WTC11 (cell line): ENCODE results near the gene APOBEC3H. TPM values are rescaled to one million over a fixed set of nuclear protein-coding genes. Genes with fewer than 3 reads are reported as not detected.

ENCODE experiments used
- AR ChIP-seq: fragments of 250-450 bp; sonication (Bioruptor Pico); IDR thresholded peaks from 2 replicates; pipeline ENCODE4 v1.9.0; 2021; ENCODE audit warnings: mild to moderate bottlenecking
- ESRRA ChIP-seq: sonication (generic); formaldehyde crosslinking; IDR thresholded peaks from 2 replicates; pipeline ENCODE4 v1.8.1; 2022; ENCODE audit warnings: mild to moderate bottlenecking, missing genetic modification reagents, borderline replicate concordance
- ZNF396 ChIP-seq: fragments of 250-450 bp; sonication (Bioruptor Pico); IDR thresholded peaks from 2 replicates; pipeline ENCODE4 v1.8.0; 2021; ENCODE audit warnings: mild to moderate bottlenecking, moderate library complexity, borderline replicate concordance
- total RNA-seq: library from RNA; stranded (reverse); gene quantifications from 3 replicates; pipeline ENCODE4 v1.2.3, GENCODE V29; 2021

APOBEC3H gene
- total RNA-seq, 1 experiment from 2014 or later = 0.42 TPM

GRCh38 chr22:39153220-39153717 is 56.2 kb downstream of the APOBEC3H start (continued):
- no peak for TF ChIP-seq ESRRA (CRISPR knock-in tag)
- TF ChIP-seq ZNF396 (CRISPR knock-in tag) = no peak
- TF ChIP-seq AR (CRISPR knock-in tag) = no peak

Other genes with a start within 250 kb of the APOBEC3H start
- gene CBX6, start 225.0 kb upstream of the APOBEC3H start, total RNA-seq = 21.5 to 27.0 TPM (median 23.8 TPM) in 3 replicates
- not detected in 3 replicates for gene APOBEC3A, start 139.6 kb upstream of the APOBEC3H start, total RNA-seq
- 4.0 to 7.5 TPM (median 6.4 TPM) in 3 replicates for gene APOBEC3B, start 114.9 kb upstream of the APOBEC3H start, total RNA-seq
- gene APOBEC3C, start 83.0 kb upstream of the APOBEC3H start, total RNA-seq = 33.4 to 40.4 TPM (median 39.4 TPM) in 3 replicates
- 5.4 to 10.6 TPM (median 7.0 TPM) in 3 replicates for gene APOBEC3D, start 76.1 kb upstream of the APOBEC3H start, total RNA-seq
- 8.7 to 13.1 TPM (median 11.0 TPM) in 3 replicates for gene APOBEC3F, start 56.4 kb upstream of the APOBEC3H start, total RNA-seq
- 1.8 to 2.2 TPM (median 2.1 TPM) in 3 replicates for gene APOBEC3G, start 20.0 kb upstream of the APOBEC3H start, total RNA-seq
- 10.6 to 11.1 TPM (median 10.6 TPM) in 3 replicates for gene CBX7, start 55.4 kb downstream of the APOBEC3H start, total RNA-seq
- 6.8 to 9.2 TPM (median 7.7 TPM) in 3 replicates for gene PDGFB, start 147.7 kb downstream of the APOBEC3H start, total RNA-seq
- gene RPL3, start 222.4 kb downstream of the APOBEC3H start, total RNA-seq = 3,009 to 3,279 TPM (median 3,249 TPM) in 3 replicates